ENCODE results near the gene C6orf136. TPM values are rescaled to one million over a fixed set of nuclear protein-coding genes. Genes with fewer than 3 reads are reported as not detected.

The C6orf136 gene
- total RNA-seq, 1 experiment from 2014 or later, result 25.4 TPM

DNA sequence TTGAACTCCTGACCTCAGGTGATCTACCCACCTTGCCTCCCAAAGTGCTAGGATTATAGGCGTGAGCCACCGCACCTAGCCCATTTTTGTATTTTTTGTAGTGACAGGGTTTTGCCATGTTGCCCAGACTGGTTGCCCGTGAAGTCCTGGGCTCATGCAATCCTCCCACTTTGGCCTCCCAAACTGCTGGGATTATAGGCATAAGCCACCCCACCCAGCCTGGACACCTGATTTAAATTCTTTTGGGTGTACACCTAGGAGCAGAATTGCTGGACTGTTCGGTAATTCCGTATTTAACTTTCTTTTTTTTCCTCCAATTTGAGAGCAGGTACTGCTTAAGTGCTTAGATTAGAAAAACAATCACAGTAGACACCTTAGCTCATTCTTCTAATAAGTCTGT is 49.5 kb downstream of the C6orf136 start:
- DNase-seq, result no peak
- Mint-ChIP-seq H3K36me3 (ENCODE audit: insufficient read depth, unreplicated experiment) (peaks cover 16% of the 10 kb centered on the region), H3K9me3 (ENCODE audit: unreplicated experiment) (no peaks in the 10 kb centered on the region), H3K4me3 (ENCODE audit: unreplicated experiment) (no peak overlapping the region), H3K27ac (ENCODE audit: unreplicated experiment) (no peak overlapping the region), H3K4me1 (ENCODE audit: low read depth, unreplicated experiment) (peaks cover 19% of the 10 kb centered on the region), H3K27me3 (ENCODE audit: insufficient read depth, unreplicated experiment) (no peaks in the 10 kb centered on the region)
- BruUV-seq (replicated peaks), result no TSS peak
- no peaks in the 10 kb centered on the region for H3K36me3 ChIP-seq (ENCODE audit: control insufficient read depth, insufficient read depth, low read length)
- ChIA-PET CTCF (interaction anchor here (2.2 kb wide), 1 partner anchor 21 kb away, joined by 6 read pairs; the partner anchor contains the start of gene MDC1), POLR2A (interaction anchor here (0.6 kb wide), 1 partner anchor 12 kb away, joined by 3 read pairs; no protein-coding TSS in a partner anchor)
- peaks cover 15% of the 10 kb centered on the region for H3K4me1 ChIP-seq
- H3K9me3 ChIP-seq, result no peaks in the 10 kb centered on the region
- H3K27me3 ChIP-seq (replicated peaks; ENCODE audit: control insufficient read depth, insufficient read depth, low read length), result no peaks in the 10 kb centered on the region
- H3K4me3 ChIP-seq (ENCODE audit: low read depth, low read length), result no peak overlapping the region
- intact Hi-C loops (cut with micrococcal nuclease; ENCODE audit: unreplicated experiment), result no loop called here
- TF ChIP-seq, protein P1, sequence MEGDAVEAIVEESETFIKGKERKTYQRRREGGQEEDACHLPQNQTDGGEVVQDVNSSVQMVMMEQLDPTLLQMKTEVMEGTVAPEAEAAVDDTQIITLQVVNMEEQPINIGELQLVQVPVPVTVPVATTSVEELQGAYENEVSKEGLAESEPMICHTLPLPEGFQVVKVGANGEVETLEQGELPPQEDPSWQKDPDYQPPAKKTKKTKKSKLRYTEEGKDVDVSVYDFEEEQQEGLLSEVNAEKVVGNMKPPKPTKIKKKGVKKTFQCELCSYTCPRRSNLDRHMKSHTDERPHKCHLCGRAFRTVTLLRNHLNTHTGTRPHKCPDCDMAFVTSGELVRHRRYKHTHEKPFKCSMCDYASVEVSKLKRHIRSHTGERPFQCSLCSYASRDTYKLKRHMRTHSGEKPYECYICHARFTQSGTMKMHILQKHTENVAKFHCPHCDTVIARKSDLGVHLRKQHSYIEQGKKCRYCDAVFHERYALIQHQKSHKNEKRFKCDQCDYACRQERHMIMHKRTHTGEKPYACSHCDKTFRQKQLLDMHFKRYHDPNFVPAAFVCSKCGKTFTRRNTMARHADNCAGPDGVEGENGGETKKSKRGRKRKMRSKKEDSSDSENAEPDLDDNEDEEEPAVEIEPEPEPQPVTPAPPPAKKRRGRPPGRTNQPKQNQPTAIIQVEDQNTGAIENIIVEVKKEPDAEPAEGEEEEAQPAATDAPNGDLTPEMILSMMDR (IDR thresholded peaks at IDR 0.05; ENCODE audit: insufficient read depth in 1 of 2, low read depth in 1 of 2, low read length in 1 of 2, severe bottlenecking in 1 of 2, unreplicated experiment in 1 of 2), result no peak

DNA sequence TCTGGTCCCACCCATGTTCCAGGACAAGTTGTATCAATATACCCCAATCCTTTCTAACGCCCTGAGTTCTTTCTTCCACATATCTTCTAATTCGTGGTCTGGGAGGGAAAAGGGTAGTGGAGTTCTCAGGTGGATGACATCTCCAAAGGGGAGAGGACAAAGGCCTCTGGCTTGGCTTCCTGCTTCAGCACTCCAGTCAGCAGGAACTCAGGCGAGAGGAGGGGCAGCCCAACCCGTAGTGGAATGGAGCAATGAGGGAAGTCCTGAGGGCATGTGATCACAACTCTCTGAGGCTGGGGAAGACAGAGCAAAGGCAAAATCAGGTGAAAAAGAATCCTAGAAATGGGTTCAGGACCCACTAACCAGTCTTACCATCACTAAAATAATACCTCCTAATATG is 53.4 kb downstream of the C6orf136 start:
- no peaks in the 10 kb centered on the region for H3K36me3 ChIP-seq (ENCODE audit: control insufficient read depth, insufficient read depth, low read length)
- peaks cover 7% of the 10 kb centered on the region for H3K4me1 ChIP-seq
- CTCF ChIA-PET, result no interaction called here
- Mint-ChIP-seq H3K9me3 (ENCODE audit: unreplicated experiment) (no peaks in the 10 kb centered on the region), H3K4me3 (ENCODE audit: unreplicated experiment) (no peak overlapping the region), H3K36me3 (ENCODE audit: insufficient read depth, unreplicated experiment) (peaks cover 35% of the 10 kb centered on the region), H3K27me3 (ENCODE audit: insufficient read depth, unreplicated experiment) (no peaks in the 10 kb centered on the region), H3K4me1 (ENCODE audit: low read depth, unreplicated experiment) (peaks cover under 1% of the 10 kb centered on the region), H3K27ac (ENCODE audit: unreplicated experiment) (no peak overlapping the region)
- H3K27me3 ChIP-seq (replicated peaks; ENCODE audit: control insufficient read depth, insufficient read depth, low read length), result no peaks in the 10 kb centered on the region
- H3K9me3 ChIP-seq, result no peaks in the 10 kb centered on the region
- no peak overlapping the region for H3K4me3 ChIP-seq (ENCODE audit: low read depth, low read length)
- no TSS peak for BruUV-seq (replicated peaks)
- TF ChIP-seq, protein P1 (IDR thresholded peaks at IDR 0.05; ENCODE audit: insufficient read depth in 1 of 2, low read depth in 1 of 2, low read length in 1 of 2, severe bottlenecking in 1 of 2, unreplicated experiment in 1 of 2), result no peak
- intact Hi-C loops (cut with micrococcal nuclease; ENCODE audit: unreplicated experiment), result no loop called here
- POLR2A ChIA-PET, result no interaction called here
- peak; percentile 29 to 47 for DNase-seq

Other genes starting within 250 kb of the C6orf136 start
- gene HLA-E, start 157.6 kb upstream of the C6orf136 start, total RNA-seq (2022), result 47.0 and 49.6 TPM in 2 replicates
- gene GNL1, start 90.6 kb upstream of the C6orf136 start, total RNA-seq (2022), result 84.1 and 94.1 TPM in 2 replicates
- 20.3 and 20.8 TPM in 2 replicates for gene PRR3, start 89.8 kb upstream of the C6orf136 start, total RNA-seq (2022)
- 93.7 and 95.6 TPM in 2 replicates for gene ABCF1, start 75.7 kb upstream of the C6orf136 start, total RNA-seq (2022)
- 91.3 and 95.4 TPM in 2 replicates for gene PPP1R10, start 29.9 kb upstream of the C6orf136 start, total RNA-seq (2022)
- 60.0 and 62.6 TPM in 2 replicates for gene MRPS18B, start 29.3 kb upstream of the C6orf136 start, total RNA-seq (2022)
- gene ATAT1, start 20.3 kb upstream of the C6orf136 start, total RNA-seq (2022), result 17.9 and 19.7 TPM in 2 replicates
- gene DHX16, start 25.9 kb downstream of the C6orf136 start, total RNA-seq (2022), result 36.6 and 40.6 TPM in 2 replicates
- 6.6 and 9.7 TPM in 2 replicates for gene PPP1R18, start 39.5 kb downstream of the C6orf136 start, total RNA-seq (2022)
- gene NRM, start 43.9 kb downstream of the C6orf136 start, total RNA-seq (2022), result 31.7 and 32.1 TPM in 2 replicates
- gene MDC1, start 70.1 kb downstream of the C6orf136 start, total RNA-seq (2022), result 46.6 and 48.6 TPM in 2 replicates
- 742 and 788 TPM in 2 replicates for gene TUBB, start 73.2 kb downstream of the C6orf136 start, total RNA-seq (2022)
- gene FLOT1, start 95.6 kb downstream of the C6orf136 start, total RNA-seq (2022), result 101 and 113 TPM in 2 replicates
- gene IER3, start 97.4 kb downstream of the C6orf136 start, total RNA-seq (2022), result 13.0 and 17.4 TPM in 2 replicates
- gene DDR1, start 237.4 kb downstream of the C6orf136 start, total RNA-seq (2022), result 113 and 115 TPM in 2 replicates